CD4-positive, CD25-positive, alpha-beta regulatory T cell (primary cell): ENCODE measurements around the gene ZNRD2. TPM values are rescaled to one million over a fixed set of nuclear protein-coding genes. Genes with fewer than 3 reads are reported as not detected.

ENCODE experiments used
- ATAC-seq, 2 donors: fragments of 150-1000 bp; cut with Tn5 transposase; one replicate each; pipeline ENCODE4 v1.10.0; 2021; ENCODE audit warnings: low read depth in 2 of 2, moderate number of reproducible peaks in 2 of 2, moderate library complexity in 1 of 2
- DNase-seq, 3 donors: peaks; one replicate each; pipeline versions ENCODE4 v3.0.0 to v3.0.0-alpha.2; 2012 to 2022; ENCODE audit warnings: mixed read lengths in 1 of 3
- H3K27ac ChIP-seq: one replicate; pipeline ENCODE4 v1.7.0; 2013; ENCODE audit warnings: mild to moderate bottlenecking, low read length; ENCODE audit not compliant: insufficient read depth, poor library complexity, severe bottlenecking
- H3K27me3 ChIP-seq: one replicate; pipeline ENCODE4 v1.7.0; 2013; ENCODE audit warnings: low read length; ENCODE audit not compliant: control insufficient read depth, insufficient read depth
- H3K36me3 ChIP-seq: one replicate; pipeline ENCODE4 v1.7.0; 2013; ENCODE audit warnings: mild to moderate bottlenecking, low read length, moderate library complexity; ENCODE audit not compliant: control insufficient read depth, insufficient read depth
- H3K4me1 ChIP-seq: 2 replicates; pipeline ENCODE4 v1.7.0; 2013; ENCODE audit warnings: mild to moderate bottlenecking, low read length; ENCODE audit not compliant: insufficient read depth, control insufficient read depth, poor library complexity, severe bottlenecking
- H3K4me3 ChIP-seq: one replicate; pipeline ENCODE4 v1.7.0; 2013; ENCODE audit warnings: low read depth, mild to moderate bottlenecking, low read length, moderate library complexity
- H3K9me3 ChIP-seq, 2 experiments: 1 replicate in 1 of 2; 2 replicates in 1 of 2; pipeline ENCODE4 v1.7.0; 2013; ENCODE audit warnings: low read length in 2 of 2, mild to moderate bottlenecking in 1 of 2, moderate library complexity in 1 of 2; ENCODE audit not compliant: control insufficient read depth in 2 of 2
- H3K27ac Mint-ChIP-seq, 3 donors: one replicate each; pipeline ENCODE4 v1.8.0; 2020 to 2022; ENCODE audit warnings: mild to moderate bottlenecking in 3 of 3, mixed read lengths in 3 of 3, moderate library complexity in 2 of 3
- H3K27me3 Mint-ChIP-seq: one replicate; pipeline ENCODE4 v1.8.0; 2022; ENCODE audit warnings: mild to moderate bottlenecking, mixed read lengths
- H3K36me3 Mint-ChIP-seq: one replicate; pipeline ENCODE4 v1.8.0; 2020; ENCODE audit warnings: mixed read lengths
- H3K4me1 Mint-ChIP-seq, 4 donors: one replicate each; pipeline ENCODE4 v1.8.0; 2020 to 2022; ENCODE audit warnings: mixed read lengths in 4 of 4, mild to moderate bottlenecking in 1 of 4
- H3K4me3 Mint-ChIP-seq, 4 donors: one replicate each; pipeline ENCODE4 v1.8.0; 2020 to 2022; ENCODE audit warnings: mild to moderate bottlenecking in 4 of 4, mixed read lengths in 4 of 4, moderate library complexity in 3 of 4
- H3K9me3 Mint-ChIP-seq, 7 donors: one replicate each; pipeline ENCODE4 v1.8.0; 2020 to 2022; ENCODE audit warnings: mixed read lengths in 7 of 7, mild to moderate bottlenecking in 3 of 7, moderate library complexity in 2 of 7
- polyA plus RNA-seq, 4 donors: library from polyadenylated mRNA; unstranded; fragments of 300-500 nt; fragmentation: Illumina TruSeq; gene quantifications; one replicate each; pipeline ENCODE4 v1.2.3, GENCODE V29; 2021
- total RNA-seq: library from RNA; stranded (reverse); gene quantifications from one replicate; pipeline ENCODE4 v1.2.3, GENCODE V29; 2022

Gene ZNRD2
- total and polyA plus RNA-seq, 5 donors from 2014 or later, result 34.6 to 84.7 (median 71.6) TPM

GRCh38 chr11:65536412-65537295 lies 33.6 kb upstream of the ZNRD2 start:
- Histone ChIP-seq H3K4me3 (no peak overlapping the region), H3K27me3 (no peaks in the 10 kb centered on the region), H3K36me3 (peaks cover 25% of the 10 kb centered on the region), H3K9me3 (no peaks in the 10 kb centered on the region), H3K27ac (no peak overlapping the region), H3K4me1 (peaks cover 16% of the 10 kb centered on the region)
- ATAC-seq (no peak), DNase-seq (no peak)
- H3K36me3 Mint-ChIP-seq, result peaks cover 2% of the 10 kb centered on the region
- no peaks in the 10 kb centered on the region for H3K9me3 Mint-ChIP-seq
- H3K27me3 Mint-ChIP-seq, result no peaks in the 10 kb centered on the region
- peak overlapping the region in 1 of 4 donors; percentile 7 for H3K4me3 Mint-ChIP-seq
- peaks cover 0 to 18% (median 4%) of the 10 kb centered on the region in 4 donors for H3K4me1 Mint-ChIP-seq
- no peak overlapping the region for H3K27ac Mint-ChIP-seq

GRCh38 chr11:65537296-65537597 lies 33.0 kb upstream of the ZNRD2 start:
- Mint-ChIP-seq H3K4me3 (peak overlapping the region in 3 of 4 donors; percentile 51 to 70 (median 69)), H3K36me3 (no peaks in the 10 kb centered on the region), H3K27me3 (no peaks in the 10 kb centered on the region), H3K9me3 (no peaks in the 10 kb centered on the region), H3K4me1 (peaks cover 0 to 23% (median 8%) of the 10 kb centered on the region in 4 donors), H3K27ac (no peak overlapping the region)
- Histone ChIP-seq H3K4me1 (peaks cover 18% of the 10 kb centered on the region), H3K27me3 (no peaks in the 10 kb centered on the region), H3K4me3 (no peak overlapping the region), H3K9me3 (no peaks in the 10 kb centered on the region), H3K27ac (no peak overlapping the region), H3K36me3 (peaks cover 22% of the 10 kb centered on the region)
- DNase-seq, result no peak
- ATAC-seq, result no peak

DNA sequence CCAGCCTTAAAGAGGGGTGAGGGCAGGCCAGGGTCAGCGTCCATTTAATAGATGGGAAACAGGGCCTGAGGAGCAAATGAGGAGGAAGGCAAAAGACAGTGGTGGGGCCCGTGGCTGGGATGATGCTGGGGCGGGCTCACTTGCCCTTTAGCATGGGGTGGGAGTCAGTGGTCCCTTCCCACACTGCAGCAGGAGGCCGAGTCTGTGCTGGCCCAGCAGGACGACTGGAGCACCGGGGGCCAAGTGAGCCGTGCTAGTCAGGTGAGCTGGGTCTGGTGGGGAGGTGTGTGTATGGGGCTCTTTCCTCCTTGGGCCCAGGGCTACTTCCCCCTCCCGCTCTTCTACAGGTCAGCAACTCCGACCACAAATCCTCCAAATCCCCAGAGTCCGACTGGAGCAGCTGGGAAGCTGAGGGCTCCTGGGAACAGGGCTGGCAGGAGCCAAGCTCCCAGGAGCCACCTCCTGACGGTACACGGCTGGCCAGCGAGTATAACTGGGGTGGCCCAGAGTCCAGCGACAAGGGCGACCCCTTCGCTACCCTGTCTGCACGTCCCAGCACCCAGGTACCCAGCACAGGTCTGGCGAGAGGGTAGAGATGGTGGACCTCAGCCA lies 32.6 kb upstream of the ZNRD2 start:
- no peak overlapping the region for H3K27ac Mint-ChIP-seq

DNA sequence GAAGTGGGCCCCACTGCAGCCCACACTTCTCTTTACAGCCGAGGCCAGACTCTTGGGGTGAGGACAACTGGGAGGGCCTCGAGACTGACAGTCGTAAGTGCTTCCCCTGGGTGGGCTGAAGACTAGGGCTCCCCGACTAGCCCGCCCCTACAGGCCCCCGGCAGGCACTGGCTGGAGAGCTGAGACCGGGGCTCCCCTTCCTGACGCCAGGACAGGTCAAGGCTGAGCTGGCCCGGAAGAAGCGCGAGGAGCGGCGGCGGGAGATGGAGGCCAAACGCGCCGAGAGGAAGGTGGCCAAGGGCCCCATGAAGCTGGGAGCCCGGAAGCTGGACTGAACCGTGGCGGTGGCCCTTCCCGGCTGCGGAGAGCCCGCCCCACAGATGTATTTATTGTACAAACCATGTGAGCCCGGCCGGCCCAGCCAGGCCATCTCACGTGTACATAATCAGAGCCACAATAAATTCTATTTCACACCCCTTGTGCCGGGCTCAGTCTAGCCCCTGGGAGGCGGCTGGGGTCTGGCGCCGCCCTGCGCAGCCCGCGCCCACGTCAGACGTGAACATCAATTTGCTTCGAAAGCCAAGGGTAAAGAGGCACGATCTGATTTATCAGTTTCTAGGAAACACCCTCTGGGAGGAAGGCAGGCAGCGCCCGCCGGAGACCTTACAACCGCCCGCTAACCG lies 31.9 kb upstream of the ZNRD2 start:
- no peaks in the 10 kb centered on the region for H3K9me3 Mint-ChIP-seq
- Histone ChIP-seq H3K9me3 (no peaks in the 10 kb centered on the region), H3K4me1 (peaks cover 18% of the 10 kb centered on the region), H3K27ac (no peak overlapping the region), H3K36me3 (peaks cover 12% of the 10 kb centered on the region), H3K4me3 (no peak overlapping the region), H3K27me3 (no peaks in the 10 kb centered on the region)
- H3K4me1 Mint-ChIP-seq, result peaks cover 0 to 29% (median 9%) of the 10 kb centered on the region in 4 donors
- H3K27me3 Mint-ChIP-seq, result no peaks in the 10 kb centered on the region
- H3K4me3 Mint-ChIP-seq, result peak overlapping the region in 2 of 4 donors; percentile 75 to 87
- no peaks in the 10 kb centered on the region for H3K36me3 Mint-ChIP-seq
- ATAC-seq, result no peak
- peak overlapping the region in 1 of 3 donors; percentile 48 for H3K27ac Mint-ChIP-seq
- DNase-seq, result no peak

More for the DNA sequence above, 32.6 kb upstream of the ZNRD2 start:
- no peak for ATAC-seq
- Mint-ChIP-seq H3K27me3 (no peaks in the 10 kb centered on the region), H3K4me1 (peaks cover 0 to 26% (median 9%) of the 10 kb centered on the region in 4 donors), H3K9me3 (no peaks in the 10 kb centered on the region), H3K36me3 (no peaks in the 10 kb centered on the region), H3K4me3 (peak overlapping the region in 3 of 4 donors; percentile 44 to 70 (median 69))
- H3K36me3 ChIP-seq, result peaks cover 17% of the 10 kb centered on the region
- no peak overlapping the region for H3K27ac ChIP-seq
- no peak for DNase-seq
- H3K9me3 ChIP-seq, result no peaks in the 10 kb centered on the region
- no peaks in the 10 kb centered on the region for H3K27me3 ChIP-seq
- H3K4me1 ChIP-seq, result peaks cover 18% of the 10 kb centered on the region
- no peak overlapping the region for H3K4me3 ChIP-seq

- Mint-ChIP-seq H3K27ac (no peak overlapping the region), H3K9me3 (no peaks in the 10 kb centered on the region), H3K4me1 (peaks cover 0 to 34% (median 11%) of the 10 kb centered on the region in 4 donors), H3K4me3 (peak overlapping the region in 1 of 4 donors; percentile 75), H3K36me3 (no peaks in the 10 kb centered on the region), H3K27me3 (no peaks in the 10 kb centered on the region)
- H3K27me3 ChIP-seq, result no peaks in the 10 kb centered on the region
- H3K9me3 ChIP-seq, result no peaks in the 10 kb centered on the region
- H3K4me3 ChIP-seq, result no peak overlapping the region
- peaks cover 18% of the 10 kb centered on the region for H3K4me1 ChIP-seq
- peaks cover 10% of the 10 kb centered on the region for H3K36me3 ChIP-seq
- DNase-seq (no peak), ATAC-seq (no peak)
- H3K27ac ChIP-seq, result peak overlapping the region; percentile 74
These were observed 31.1 kb upstream of the ZNRD2 start for GRCh38 chr11:65538915-65539743.

DNA sequence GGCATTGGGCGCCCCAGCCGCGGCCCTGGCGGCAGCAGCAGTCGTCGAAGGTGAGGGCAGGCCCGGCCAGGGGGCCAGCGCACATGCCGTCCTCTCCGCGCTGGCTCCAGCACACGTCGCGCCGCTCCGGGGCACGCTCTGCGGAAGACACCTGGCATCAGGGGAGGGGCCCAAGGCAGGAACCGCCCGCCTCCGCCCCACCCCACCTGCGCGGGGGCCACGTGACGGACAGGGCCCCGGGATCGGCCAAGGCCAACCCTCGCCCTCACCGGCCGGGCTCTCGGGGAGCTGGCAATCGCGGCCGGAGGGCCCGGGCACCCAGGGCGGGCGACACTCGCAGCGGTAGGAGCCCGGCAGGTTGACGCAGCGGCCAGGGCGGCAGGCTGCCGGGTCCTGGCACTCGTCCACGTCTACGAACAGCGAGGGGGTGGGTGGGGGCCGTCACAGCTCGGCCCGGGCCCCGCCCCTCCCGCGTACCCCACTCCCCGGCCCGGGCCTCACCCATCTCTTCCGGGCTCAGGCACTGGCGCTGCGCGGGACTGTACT lies 30.5 kb upstream of the ZNRD2 start:
- peak overlapping the region; percentile 77 for H3K4me3 ChIP-seq
- H3K27ac ChIP-seq, result peak overlapping the region; percentile 74
- no peaks in the 10 kb centered on the region for H3K27me3 Mint-ChIP-seq
- no peaks in the 10 kb centered on the region for H3K9me3 Mint-ChIP-seq
- H3K27me3 ChIP-seq, result no peaks in the 10 kb centered on the region
- no peaks in the 10 kb centered on the region for H3K9me3 ChIP-seq
- peak overlapping the region in 1 of 3 donors; percentile 76 for H3K27ac Mint-ChIP-seq
- DNase-seq (peak in 2 of 3 donors; percentile 26 to 83), ATAC-seq (peak; percentile 72 to 74)
- H3K4me3 Mint-ChIP-seq, result peak overlapping the region; percentile 86 to 93 (median 90)
- peaks cover 10% of the 10 kb centered on the region for H3K36me3 ChIP-seq
- H3K36me3 Mint-ChIP-seq, result no peaks in the 10 kb centered on the region
- H3K4me1 ChIP-seq, result peaks cover 18% of the 10 kb centered on the region
- H3K4me1 Mint-ChIP-seq, result peaks cover 0 to 40% (median 13%) of the 10 kb centered on the region in 4 donors
